Neural cell (in vitro differentiated cells): ENCODE results near the gene TRERF1. TPM values are rescaled to one million over a fixed set of nuclear protein-coding genes. Genes with fewer than 3 reads are reported as not detected.

Experiments used
- H2AFZ ChIP-seq: fragments of 200-600, 300-800 bp; sonication (generic), shearing (Covaris generic); 2 replicates; pipeline ENCODE4 v1.6.0; 2014; ENCODE audit warnings: low read depth, mild to moderate bottlenecking, antibody characterized with exemption, low read length, moderate library complexity
- H3F3A ChIP-seq: fragments of 200-600 bp; shearing (Covaris generic); 2 replicates; pipeline ENCODE4 v1.6.1; 2016; ENCODE audit warnings: mild to moderate bottlenecking, moderate library complexity, mixed read lengths, antibody characterized with exemption, low read length; ENCODE audit not compliant: insufficient read depth, poor library complexity, severe bottlenecking
- H3K27ac ChIP-seq: fragments of 200-600, 300-800 bp; sonication (generic), shearing (Covaris generic); 2 replicates; pipeline ENCODE4 v1.5.1; 2014; ENCODE audit warnings: mild to moderate bottlenecking, low read length, moderate library complexity
- H3K27me3 ChIP-seq: fragments of 300-800, 200-600 bp; sonication (generic), shearing (Covaris generic); 2 replicates; pipeline ENCODE4 v1.6.0; 2014; ENCODE audit warnings: mild to moderate bottlenecking, low read depth, low read length, moderate library complexity; ENCODE audit not compliant: insufficient read depth
- H3K36me3 ChIP-seq: fragments of 300-800, 200-600 bp; sonication (generic), shearing (Covaris generic); 2 replicates; pipeline ENCODE4 v1.5.1; 2014; ENCODE audit warnings: mild to moderate bottlenecking, antibody characterized with exemption, low read length, moderate library complexity; ENCODE audit not compliant: insufficient read depth
- H3K4me2 ChIP-seq: fragments of 300-800, 200-600 bp; sonication (generic), shearing (Covaris generic); 2 replicates; pipeline ENCODE4 v1.6.0; 2014; ENCODE audit warnings: mild to moderate bottlenecking, low read length
- H3K4me3 ChIP-seq: fragments of 300-800, 200-600 bp; sonication (generic), shearing (Covaris generic); 2 replicates; pipeline ENCODE4 v1.5.1; 2014; ENCODE audit warnings: mild to moderate bottlenecking, low read length, moderate library complexity
- H3K79me2 ChIP-seq: fragments of 200-600 bp; shearing (Covaris generic); replicated peaks from 2 replicates; pipeline ENCODE4 v1.6.0; 2014; ENCODE audit warnings: mild to moderate bottlenecking, low read length, moderate library complexity; ENCODE audit not compliant: insufficient read depth
- H3K9ac ChIP-seq: fragments of 300-800, 200-600 bp; sonication (generic), shearing (Covaris generic); 2 replicates; pipeline ENCODE4 v1.6.1; 2016; ENCODE audit warnings: mild to moderate bottlenecking, low read length, mixed read lengths
- H3K9me2 ChIP-seq: fragments of 200-600 bp; shearing (Covaris generic); 2 replicates; pipeline ENCODE4 v1.6.1; 2016; ENCODE audit warnings: mild to moderate bottlenecking, low read length, mixed read lengths; ENCODE audit not compliant: insufficient read depth
- H3K9me3 ChIP-seq: fragments of 200-600, 300-800 bp; sonication (generic), shearing (Covaris generic); 2 replicates; pipeline ENCODE4 v1.6.1; 2016; ENCODE audit warnings: mild to moderate bottlenecking, mixed run types, low read length, moderate library complexity, mixed read lengths
- H4K20me1 ChIP-seq: fragments of 200-600 bp; shearing (Covaris generic); 2 replicates; pipeline ENCODE4 v1.6.1; 2016; ENCODE audit warnings: mild to moderate bottlenecking, mixed run types; ENCODE audit not compliant: insufficient read depth
- CTCF ChIP-seq: fragments of 450-650 bp; IDR thresholded peaks from 2 replicates; pipeline ENCODE4 v1.5.1; 2014; ENCODE audit warnings: antibody characterized with exemption, mild to moderate bottlenecking, moderate library complexity; ENCODE audit not compliant: poor library complexity, severe bottlenecking
- EP300 ChIP-seq: fragments of 450-650 bp; conservative IDR thresholded peaks from 2 replicates; pipeline ENCODE4 v1.6.1; 2014; ENCODE audit warnings: antibody characterized with exemption, mild to moderate bottlenecking, moderate library complexity; ENCODE audit not compliant: poor library complexity, severe bottlenecking
- EZH2 ChIP-seq: fragments of 200-600, 300-800 bp; shearing (Covaris generic), sonication (generic); IDR thresholded peaks from 2 replicates; pipeline ENCODE4 v1.6.1; 2014; ENCODE audit warnings: antibody characterized with exemption, low read length, borderline replicate concordance, mild to moderate bottlenecking; ENCODE audit not compliant: insufficient read depth, poor library complexity, severe bottlenecking
- MXI1 ChIP-seq: fragments of 450-650 bp; conservative IDR thresholded peaks from 2 replicates; pipeline ENCODE4 v1.6.1; 2014; ENCODE audit warnings: antibody characterized with exemption, mild to moderate bottlenecking; ENCODE audit not compliant: poor library complexity, severe bottlenecking
- POLR2AphosphoS5 ChIP-seq: IDR thresholded peaks from 2 replicates; pipeline ENCODE4 v1.6.1; 2012
- RAD21 ChIP-seq: fragments of 450-650 bp; conservative IDR thresholded peaks from 2 replicates; pipeline ENCODE4 v1.6.1; 2014; ENCODE audit warnings: antibody characterized with exemption, mild to moderate bottlenecking, moderate library complexity
- SMC3 ChIP-seq: fragments of 450-650 bp; conservative IDR thresholded peaks from 2 replicates; pipeline ENCODE4 v1.6.1; 2014; ENCODE audit warnings: antibody characterized with exemption, mild to moderate bottlenecking, moderate library complexity; ENCODE audit not compliant: poor library complexity
- TAF1 ChIP-seq: IDR thresholded peaks from 2 replicates; pipeline ENCODE4 v1.6.1; 2012; ENCODE audit warnings: low read depth
- polyA plus RNA-seq: library from polyadenylated mRNA; depleted of rRNA; stranded (reverse); fragments of >200 nt; gene quantifications from 2 replicates; pipeline ENCODE4 v1.2.3, GENCODE V29; 2014
- TF ChIP-seq, protein P1 (sequence below): IDR thresholded peaks from 2 replicates; pipeline ENCODE4 v1.6.1; 2012; ENCODE audit warnings: borderline replicate concordance

The TRERF1 gene
- polyA plus RNA-seq, 1 donor from 2014 or later: 4.5 TPM

GRCh38 chr6:42404484-42404883, 47.2 kb downstream of the TRERF1 start:
- TF ChIP-seq EZH2 (no peak), EP300 (no peak), SMC3 (no peak), CTCF (no peak), RAD21 (no peak), POLR2AphosphoS5 (no peak), MXI1 (no peak), TAF1 (no peak)
- TF ChIP-seq, protein P1, sequence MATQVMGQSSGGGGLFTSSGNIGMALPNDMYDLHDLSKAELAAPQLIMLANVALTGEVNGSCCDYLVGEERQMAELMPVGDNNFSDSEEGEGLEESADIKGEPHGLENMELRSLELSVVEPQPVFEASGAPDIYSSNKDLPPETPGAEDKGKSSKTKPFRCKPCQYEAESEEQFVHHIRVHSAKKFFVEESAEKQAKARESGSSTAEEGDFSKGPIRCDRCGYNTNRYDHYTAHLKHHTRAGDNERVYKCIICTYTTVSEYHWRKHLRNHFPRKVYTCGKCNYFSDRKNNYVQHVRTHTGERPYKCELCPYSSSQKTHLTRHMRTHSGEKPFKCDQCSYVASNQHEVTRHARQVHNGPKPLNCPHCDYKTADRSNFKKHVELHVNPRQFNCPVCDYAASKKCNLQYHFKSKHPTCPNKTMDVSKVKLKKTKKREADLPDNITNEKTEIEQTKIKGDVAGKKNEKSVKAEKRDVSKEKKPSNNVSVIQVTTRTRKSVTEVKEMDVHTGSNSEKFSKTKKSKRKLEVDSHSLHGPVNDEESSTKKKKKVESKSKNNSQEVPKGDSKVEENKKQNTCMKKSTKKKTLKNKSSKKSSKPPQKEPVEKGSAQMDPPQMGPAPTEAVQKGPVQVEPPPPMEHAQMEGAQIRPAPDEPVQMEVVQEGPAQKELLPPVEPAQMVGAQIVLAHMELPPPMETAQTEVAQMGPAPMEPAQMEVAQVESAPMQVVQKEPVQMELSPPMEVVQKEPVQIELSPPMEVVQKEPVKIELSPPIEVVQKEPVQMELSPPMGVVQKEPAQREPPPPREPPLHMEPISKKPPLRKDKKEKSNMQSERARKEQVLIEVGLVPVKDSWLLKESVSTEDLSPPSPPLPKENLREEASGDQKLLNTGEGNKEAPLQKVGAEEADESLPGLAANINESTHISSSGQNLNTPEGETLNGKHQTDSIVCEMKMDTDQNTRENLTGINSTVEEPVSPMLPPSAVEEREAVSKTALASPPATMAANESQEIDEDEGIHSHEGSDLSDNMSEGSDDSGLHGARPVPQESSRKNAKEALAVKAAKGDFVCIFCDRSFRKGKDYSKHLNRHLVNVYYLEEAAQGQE: no peak
- Histone ChIP-seq H4K20me1 (no peaks in the 10 kb centered on the region), H3K79me2 (peaks cover 9% of the 10 kb centered on the region)

DNA sequence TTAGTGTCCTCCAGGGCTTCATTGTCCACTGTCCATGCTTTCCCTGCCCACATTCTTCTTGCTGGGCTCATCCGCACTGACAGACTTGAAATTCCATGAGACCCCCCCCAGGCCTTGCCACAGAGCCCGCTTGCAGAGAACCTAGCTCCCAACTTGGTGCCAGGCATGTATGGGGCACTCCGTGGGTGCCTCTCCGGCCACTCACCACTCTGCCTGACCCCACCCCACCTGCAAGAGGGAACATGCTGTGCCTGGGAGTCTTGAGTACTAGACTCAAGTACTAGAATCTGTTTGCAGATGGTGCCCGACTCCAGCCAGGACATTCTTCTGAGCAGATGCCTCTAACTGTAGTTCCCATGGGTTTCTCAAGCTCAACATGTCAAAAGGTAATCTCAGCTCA, 47.9 kb downstream of the TRERF1 start:
- H3K27ac ChIP-seq: no peak overlapping the region
- H3K36me3 ChIP-seq: no peaks in the 10 kb centered on the region
- H3K79me2 ChIP-seq: peaks cover 9% of the 10 kb centered on the region
- H3K9me2 ChIP-seq: no peaks in the 10 kb centered on the region
- TF ChIP-seq, protein P1: no peak
- no peak for TF ChIP-seq CTCF
- no peak for TF ChIP-seq TAF1
- no peak for TF ChIP-seq MXI1
- TF ChIP-seq EZH2: no peak
- TF ChIP-seq RAD21: no peak
- no peak for TF ChIP-seq SMC3
- TF ChIP-seq EP300: no peak
- TF ChIP-seq POLR2AphosphoS5: no peak
- no peak overlapping the region for H2AFZ ChIP-seq
- no peak overlapping the region for H3K4me2 ChIP-seq
- no peaks in the 10 kb centered on the region for H3F3A ChIP-seq
- no peaks in the 10 kb centered on the region for H3K27me3 ChIP-seq
- H3K4me3 ChIP-seq: no peak overlapping the region
- H3K9me3 ChIP-seq: no peaks in the 10 kb centered on the region
- no peak overlapping the region for H3K9ac ChIP-seq
- H4K20me1 ChIP-seq: no peaks in the 10 kb centered on the region

More at GRCh38 chr6:42404484-42404883, 47.2 kb downstream of the TRERF1 start:
- no peaks in the 10 kb centered on the region for H3K9me2 ChIP-seq
- no peak overlapping the region for H3K9ac ChIP-seq
- H2AFZ ChIP-seq: no peak overlapping the region
- H3K27ac ChIP-seq: no peak overlapping the region
- H3K4me3 ChIP-seq: no peak overlapping the region
- no peak overlapping the region for H3K4me2 ChIP-seq
- H3K36me3 ChIP-seq: no peaks in the 10 kb centered on the region
- H3K27me3 ChIP-seq: no peaks in the 10 kb centered on the region
- no peaks in the 10 kb centered on the region for H3K9me3 ChIP-seq
- no peaks in the 10 kb centered on the region for H3F3A ChIP-seq
